D721Med (cell line): ENCODE data around the gene GHRL.
"Not testable (repeated sequence)": the region's sequence is repeated elsewhere in the genome, so short reads cannot be mapped to it uniquely, and the experiment has no call there.

Experiments used
- DNase-seq: peaks from one replicate; pipeline ENCODE4 v3.0.0; 2011; ENCODE audit warnings: low spot score; ENCODE audit not compliant: insufficient read length
- FAIRE-seq: peaks from 2 replicates; lab custom pipeline; 2011; peaks lifted over from hg19 to GRCh38; lab: Jason Lieb, UNC
- CTCF ChIP-seq: IDR thresholded peaks from 2 replicates; pipeline ENCODE4 v1.5.1; 2012; ENCODE audit warnings: mild to moderate bottlenecking, control low read depth; ENCODE audit not compliant: insufficient read depth; ENCODE audit errors: missing control alignments

The GHRL gene

DNA sequence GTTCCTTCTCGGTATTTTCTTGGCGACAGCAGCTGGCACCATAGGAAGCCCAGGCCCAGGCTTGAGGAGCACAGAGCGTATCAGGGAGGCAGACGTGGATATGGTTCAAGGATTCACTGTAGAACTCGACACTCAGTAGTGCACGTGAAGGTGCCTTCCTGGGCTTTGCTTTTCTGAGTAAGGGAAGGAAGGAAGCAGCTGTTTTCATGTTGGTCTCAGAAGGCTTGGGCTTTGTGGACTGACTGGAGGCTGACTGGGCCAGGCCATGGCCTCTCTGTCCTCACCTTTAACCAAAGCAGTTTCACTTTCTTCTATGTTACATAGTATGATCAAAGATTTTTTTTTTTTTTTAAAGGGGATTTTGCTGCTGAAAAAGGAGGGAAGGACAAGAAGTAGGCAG is 6.9 kb upstream of the GHRL start:
- TF ChIP-seq CTCF = no peak
- FAIRE-seq = no peak
- DNase-seq = no peak

- TF ChIP-seq CTCF = peak; percentile 21
- FAIRE-seq (no peak), DNase-seq (no peak)
Measured at GRCh38 chr3:10299175-10299574, 6.4 kb upstream of the GHRL start.

DNA sequence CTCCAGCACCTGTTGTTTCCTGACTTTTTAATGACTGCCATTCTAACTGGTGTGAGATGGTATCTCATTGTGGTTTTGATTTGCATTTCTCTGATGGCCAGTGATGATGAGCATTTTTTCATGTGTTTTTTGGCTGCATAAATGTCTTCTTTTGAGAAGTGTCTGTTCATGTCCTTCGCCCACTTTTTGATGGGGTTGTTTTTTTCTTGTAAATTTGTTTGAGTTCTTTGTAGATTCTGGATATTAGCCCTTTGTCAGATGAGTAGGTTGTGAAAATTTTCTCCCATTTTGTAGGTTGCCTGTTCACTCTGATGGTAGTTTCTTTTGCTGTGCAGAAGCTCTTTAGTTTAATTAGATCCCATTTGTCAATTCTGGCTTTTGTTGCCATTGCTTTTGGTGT is 5.3 kb upstream of the GHRL start:
- not testable (repeated sequence) for DNase-seq, FAIRE-seq

DNA sequence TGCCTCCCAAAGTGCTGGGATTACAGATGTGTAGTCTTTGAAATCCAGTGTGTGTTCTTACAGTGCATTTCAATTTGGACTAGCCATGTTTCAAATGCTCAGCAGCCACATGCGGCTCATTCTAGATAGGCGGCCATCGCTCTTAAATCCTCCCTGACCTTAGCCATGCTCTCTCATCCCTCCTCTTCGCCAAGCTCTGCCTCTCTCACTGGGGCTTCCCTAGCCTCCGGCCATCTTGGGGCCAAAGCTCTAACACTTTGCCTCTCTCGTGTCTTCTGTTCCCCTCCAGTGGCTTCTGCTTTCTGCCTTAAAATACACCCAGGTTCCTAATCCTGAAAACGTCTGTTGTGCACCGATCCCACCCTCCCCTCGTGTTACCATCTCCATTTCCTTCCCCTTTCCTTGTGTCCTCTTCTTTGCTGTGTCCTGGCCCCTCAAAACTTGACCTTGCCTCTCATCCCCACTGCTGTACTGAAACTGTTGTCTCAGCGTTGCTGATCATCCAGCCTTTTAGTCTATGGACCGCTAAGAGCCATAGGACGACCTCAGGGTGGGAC is 1.4 kb upstream of the GHRL start:
- no peak for TF ChIP-seq CTCF
- DNase-seq (no peak), FAIRE-seq (no peak)

- no peak for DNase-seq
- TF ChIP-seq CTCF = no peak
- no peak for FAIRE-seq
Measured at GRCh38 chr3:10291641-10292040, 1.1 kb downstream of the GHRL start.

GRCh38 chr3:10290481-10291176 is 2.1 kb downstream of the GHRL start:
- FAIRE-seq (no peak), DNase-seq (no peak)
- TF ChIP-seq CTCF = no peak

GRCh38 chr3:10289787-10290355 is 2.9 kb downstream of the GHRL start:
- TF ChIP-seq CTCF = no peak
- DNase-seq (no peak), FAIRE-seq (no peak)
